GM12872 (cell line): ENCODE data around the gene ATL1.

Source experiments
- CTCF ChIP-seq: IDR thresholded peaks from 3 replicates; pipeline ENCODE4 v1.5.1; 2011; ENCODE audit warnings: low read depth, mild to moderate bottlenecking, low read length, moderate library complexity; ENCODE audit not compliant: insufficient read depth

Gene ATL1

GRCh38 chr14:50607181-50607580 is 47.2 kb downstream of the ATL1 start:
- TF ChIP-seq CTCF, result no peak

GRCh38 chr14:50607761-50608160 is 47.8 kb downstream of the ATL1 start:
- TF ChIP-seq CTCF, result no peak

- TF ChIP-seq CTCF, result no peak
Observed at GRCh38 chr14:50608302-50608851, 48.4 kb downstream of the ATL1 start.

GRCh38 chr14:50610465-50610864 is 50.5 kb downstream of the ATL1 start:
- TF ChIP-seq CTCF, result no peak

- TF ChIP-seq CTCF, result no peak
Observed at GRCh38 chr14:50612806-50613205, 52.9 kb downstream of the ATL1 start.

- TF ChIP-seq CTCF, result no peak
Observed at GRCh38 chr14:50615056-50615455, 55.1 kb downstream of the ATL1 start.

- no peak for TF ChIP-seq CTCF
Observed at GRCh38 chr14:50615552-50615951, 55.6 kb downstream of the ATL1 start.
